HCT116 (cell line): Measurements from ENCODE around the gene DDX41. TPM values are rescaled to one million over a fixed set of nuclear protein-coding genes. Genes with fewer than 3 reads are reported as not detected.
"Not testable (repeated sequence)": the region's sequence is repeated elsewhere in the genome, so short reads cannot be mapped to it uniquely, and the experiment has no call there.

Source experiments
- ATAC-seq: fragments of 200-7000 bp; cut with Tn5 transposase; 2 replicates; pipeline ENCODE4 v1.9.1; 2020; ENCODE audit warnings: mild to moderate bottlenecking, moderate library complexity
- BruUV-seq: library from RNA; stranded (reverse); fragments of 400-500 nt; replicated peaks from 2 replicates; lab custom pipeline; 2021; lab: Mats Ljungman, UMichigan
- CTCF ChIA-PET: fragments of 300-600 bp; sonication (Branson Sonifier 250); formaldehyde crosslinking; loops from one replicate; lab custom pipeline; 2021; ENCODE audit warnings: antibody characterized with exemption; lab: Charles Lee
- POLR2A ChIA-PET: fragments of 300-600, 350-600 bp; sonication (Branson Sonifier 250); formaldehyde crosslinking; loops from one replicate; lab custom pipeline; 2021; ENCODE audit warnings: antibody characterized with exemption; lab: Charles Lee
- RAD21 ChIA-PET, 2 experiments: fragments of 300-600 bp; sonication (Branson Sonifier 250); formaldehyde crosslinking; loops; one replicate each; lab custom pipeline; 2023; ENCODE audit warnings: low total read pairs in 2 of 2; ENCODE audit not compliant: uncharacterized antibody in 2 of 2, unreplicated experiment in 2 of 2, low non-redundant PET in 1 of 2; lab: Charles Lee
- DNase-seq: peaks from one replicate; pipeline ENCODE4 v3.0.0-alpha.2; 2010; ENCODE audit warnings: low read depth, low spot score
- H2AFZ ChIP-seq: fragments of 200-600 bp; shearing (Covaris generic), sonication (generic); 2 replicates; pipeline ENCODE4 v1.6.1; 2017; ENCODE audit warnings: low read depth, mixed run types, mixed read lengths, antibody characterized with exemption, low read length; ENCODE audit not compliant: poor library complexity, severe bottlenecking
- H3K27ac ChIP-seq: 2 replicates; pipeline ENCODE4 v1.5.1; 2012; ENCODE audit warnings: low read depth, low read length
- H3K27me3 ChIP-seq: fragments of 200-600 bp; sonication (generic); 2 replicates; pipeline ENCODE4 v1.6.1; 2016; ENCODE audit warnings: mixed run types, low read length, mixed read lengths; ENCODE audit not compliant: insufficient read depth
- H3K36me3 ChIP-seq, 2 experiments: fragments of 200-500 bp in 1 of 2; fragments of 200-600 bp in 1 of 2; sonication (Bioruptor generic) in 1 of 2; sonication (generic) in 1 of 2; 2 replicates each; pipeline versions ENCODE4 v1.5.1 to v1.6.1; 2014 to 2016; ENCODE audit warnings: low read length in 2 of 2, inconsistent platforms in 1 of 2, mixed read lengths in 1 of 2, mixed run types in 1 of 2; ENCODE audit not compliant: insufficient read depth in 2 of 2, control insufficient read depth in 1 of 2
- H3K4me1 ChIP-seq, 2 experiments: fragments of 200-600 bp in 1 of 2; sonication (generic) in 1 of 2; 2 replicates each; pipeline versions ENCODE4 v1.5.1 to v1.6.1; 2012 to 2017; ENCODE audit warnings: low read length in 2 of 2, inconsistent platforms in 1 of 2, mild to moderate bottlenecking in 1 of 2, mixed read lengths in 1 of 2, mixed run types in 1 of 2, moderate library complexity in 1 of 2; ENCODE audit not compliant: insufficient read depth in 2 of 2, control insufficient read depth in 1 of 2
- H3K4me2 ChIP-seq: fragments of 200-600 bp; sonication (generic); 2 replicates; pipeline ENCODE4 v1.6.1; 2017; ENCODE audit warnings: mixed run types, low read length, mixed read lengths
- H3K4me3 ChIP-seq, 2 experiments: fragments of 200-600 bp in 1 of 2; sonication (generic) in 1 of 2; replicated peaks in 1 of 2; 2 replicates each; pipeline ENCODE4 v1.5.1; 2011 to 2016; ENCODE audit warnings: low read length in 2 of 2, control low read depth in 1 of 2, low read depth in 1 of 2, mild to moderate bottlenecking in 1 of 2, mixed read lengths in 1 of 2, mixed run types in 1 of 2
- H3K79me2 ChIP-seq: fragments of 200-600 bp; sonication (generic); 2 replicates; pipeline ENCODE4 v1.6.1; 2017; ENCODE audit warnings: mild to moderate bottlenecking, mixed run types, low read length, moderate library complexity, mixed read lengths; ENCODE audit not compliant: insufficient read depth
- H3K9ac ChIP-seq: fragments of 200-600 bp; sonication (generic); 2 replicates; pipeline ENCODE4 v1.6.1; 2016; ENCODE audit warnings: low read length, mixed read lengths
- H3K9me2 ChIP-seq: fragments of 200-600 bp; sonication (generic), shearing (Covaris generic); 2 replicates; pipeline ENCODE4 v1.6.1; 2017; ENCODE audit warnings: mixed run types, mild to moderate bottlenecking, moderate library complexity; ENCODE audit not compliant: insufficient read depth
- H3K9me3 ChIP-seq, 2 experiments: fragments of 200-500 bp in 1 of 2; fragments of 200-600 bp in 1 of 2; sonication (Bioruptor generic) in 1 of 2; sonication (generic) in 1 of 2; 2 replicates each; pipeline ENCODE4 v1.6.1; 2014 to 2017; ENCODE audit warnings: low read length in 2 of 2, mixed read lengths in 2 of 2, inconsistent platforms in 1 of 2, low read depth in 1 of 2, mild to moderate bottlenecking in 1 of 2, mixed run types in 1 of 2, moderate library complexity in 1 of 2; ENCODE audit not compliant: control insufficient read depth in 1 of 2, insufficient read depth in 1 of 2
- H4K20me1 ChIP-seq: fragments of 200-600 bp; sonication (generic), shearing (Covaris generic); 2 replicates; pipeline ENCODE4 v1.6.1; 2017; ENCODE audit warnings: mixed run types, mild to moderate bottlenecking, moderate library complexity; ENCODE audit not compliant: insufficient read depth
- ATF3 ChIP-seq: IDR thresholded peaks from 2 replicates; pipeline ENCODE4 v1.6.1; 2012
- CEBPB ChIP-seq: IDR thresholded peaks from 2 replicates; pipeline ENCODE4 v1.6.1; 2012; ENCODE audit warnings: low read depth
- ELF1 ChIP-seq: IDR thresholded peaks from 2 replicates; pipeline ENCODE4 v1.6.1; 2012; ENCODE audit warnings: low read depth, borderline replicate concordance
- EZH2 ChIP-seq: fragments of 200-600 bp; sonication (generic); IDR thresholded peaks from 2 replicates; pipeline ENCODE4 v1.6.1; 2017; ENCODE audit warnings: antibody characterized with exemption, mixed run types
- FOSL1 ChIP-seq: IDR thresholded peaks from 2 replicates; pipeline ENCODE4 v1.6.1; 2012; ENCODE audit warnings: low read depth
- JUND ChIP-seq: IDR thresholded peaks from 2 replicates; pipeline ENCODE4 v1.6.1; 2012
- MAX ChIP-seq: IDR thresholded peaks from 2 replicates; pipeline ENCODE4 v1.6.1; 2012
- POLR2AphosphoS5 ChIP-seq: IDR thresholded peaks from 2 replicates; pipeline ENCODE4 v1.6.1; 2011; ENCODE audit warnings: mild to moderate bottlenecking, low read depth, low read length, moderate library complexity
- SIN3A ChIP-seq: IDR thresholded peaks from 2 replicates; pipeline ENCODE4 v1.6.1; 2012; ENCODE audit warnings: low read depth
- SP1 ChIP-seq: IDR thresholded peaks from 2 replicates; pipeline ENCODE4 v1.6.1; 2012; ENCODE audit warnings: low read depth
- SRF ChIP-seq: IDR thresholded peaks from 2 replicates; pipeline ENCODE4 v1.6.1; 2012; ENCODE audit warnings: low read depth
- intact Hi-C: fragments of 100-400 bp; cut with micrococcal nuclease; formaldehyde crosslinking; loops from 2 replicates; pipeline ENCODE4 v1.10.0; 2022
- total RNA-seq: library from RNA; stranded (reverse); gene quantifications from one replicate; pipeline ENCODE4 v1.2.1, GENCODE V29; 2021; ENCODE audit not compliant: unreplicated experiment

DDX41 gene
- total RNA-seq, 1 experiment from 2014 or later, result 141 TPM

- TF ChIP-seq POLR2AphosphoS5, result no peak; the same call in none of the 2 replicates
- TF ChIP-seq, all 23 proteins: peak for 5
Measured at GRCh38 chr5:177516601-177517568, at the start of gene DDX41 (continued).

- BruUV-seq, result no TSS peak
- no peaks in the 10 kb centered on the region for H3K27me3 ChIP-seq
- peaks cover 0 to 10% of the 10 kb centered on the region in 2 experiments; a peak in 1 of 4 replicates for H3K4me1 ChIP-seq
- peaks cover 6 to 10% of the 10 kb centered on the region in 2 experiments; a peak in 3 of 4 replicates for H3K9me3 ChIP-seq
- RAD21 ChIA-PET, result no interaction called here
- TF ChIP-seq ELF1 (no peak), SP1 (no peak), POLR2AphosphoS5 (no peak), JUND (no peak), ATF3 (no peak), MAX (no peak), SRF (no peak), EZH2 (no peak), CEBPB (no peak), FOSL1 (no peak), SIN3A (no peak)
- POLR2A ChIA-PET, result no interaction called here
- CTCF ChIA-PET, result no interaction called here
- H3K9me2 ChIP-seq, result no peaks in the 10 kb centered on the region
- H3K27ac ChIP-seq, result no peak overlapping the region
- no peak overlapping the region for H3K4me3 ChIP-seq
- no peaks in the 10 kb centered on the region for H4K20me1 ChIP-seq
- DNase-seq (no peak), ATAC-seq (no peak)
- no peak overlapping the region for H3K9ac ChIP-seq
- H2AFZ ChIP-seq, result no peak overlapping the region
- no peaks in the 10 kb centered on the region for H3K36me3 ChIP-seq
- intact Hi-C loops, result no loop called here
- H3K79me2 ChIP-seq, result no peaks in the 10 kb centered on the region
- no peak overlapping the region for H3K4me2 ChIP-seq
Measured at GRCh38 chr5:177565046-177565445, 48.3 kb upstream of the DDX41 start.

- H3K9ac ChIP-seq, intact Hi-C loops, H3K36me3 ChIP-seq, DNase-seq, CTCF ChIA-PET, H4K20me1 ChIP-seq, RAD21 ChIA-PET, H3K27me3 ChIP-seq, H3K9me2 ChIP-seq, H3K79me2 ChIP-seq, H2AFZ ChIP-seq, H3K4me2 ChIP-seq, BruUV-seq, ATAC-seq, H3K27ac ChIP-seq, POLR2A ChIA-PET, H3K4me3 ChIP-seq: not testable (repeated sequence)
- H3K4me1 ChIP-seq, result peaks cover 4 to 12% of the 10 kb centered on the region in 2 experiments; a peak in 2 of 4 replicates
- peaks cover 6 to 10% of the 10 kb centered on the region in 2 experiments; a peak in 3 of 4 replicates for H3K9me3 ChIP-seq
Measured at GRCh38 chr5:177559446-177559941, 42.7 kb upstream of the DDX41 start.
